K562 (cell line): Measurements from ENCODE around the gene EPS8L1. TPM values are rescaled to one million over a fixed set of nuclear protein-coding genes. Genes with fewer than 3 reads are reported as not detected.
A peak's percentile ranks its signal among the peaks of the same experiment; 100 is the strongest.

Experiments
- CBX5 ChIP-seq: IDR thresholded peaks from 2 replicates; pipeline ENCODE4 v1.6.1; 2014; ENCODE audit warnings: low read depth, borderline replicate concordance
- CREBBP ChIP-seq: IDR thresholded peaks from one replicate; pipeline ENCODE4 v1.6.1; 2012; ENCODE audit warnings: low read depth, mild to moderate bottlenecking, control low read depth, inconsistent platforms, low read length
- FOXJ2 ChIP-seq: fragments of 200-800 bp; sonication (Bioruptor generic); IDR thresholded peaks from 2 replicates; pipeline ENCODE4 v1.6.1; 2016; ENCODE audit warnings: missing genetic modification characterization, missing compliant biosample characterization
- KLF10 ChIP-seq: fragments of 250-450 bp; sonication (Bioruptor Pico); IDR thresholded peaks from 2 replicates; pipeline ENCODE4 v1.6.1; 2021; ENCODE audit warnings: matching md5 sums
- SAFB ChIP-seq: fragments of 200-400 bp; formaldehyde crosslinking; IDR thresholded peaks from 2 replicates; pipeline ENCODE4 v1.6.1; 2017; ENCODE audit warnings: low read depth, low read length, borderline replicate concordance
- SIN3A ChIP-seq, 2 experiments: fragments of 150-350 bp in 1 of 2; IDR thresholded peaks; 2 replicates each; pipeline ENCODE4 v1.6.1; 2011 to 2016; ENCODE audit warnings: borderline replicate concordance in 2 of 2, low read depth in 2 of 2, low read length in 2 of 2, mild to moderate bottlenecking in 2 of 2, moderate library complexity in 2 of 2; ENCODE audit not compliant: control insufficient read depth in 1 of 2
- SIRT6 ChIP-seq: IDR thresholded peaks from one replicate; pipeline ENCODE4 v1.6.1; 2012; ENCODE audit warnings: low read depth, mild to moderate bottlenecking, control low read depth, inconsistent platforms, low read length, moderate library complexity
- SUPT5H ChIP-seq: fragments of 450-650 bp; IDR thresholded peaks from 2 replicates; pipeline ENCODE4 v1.6.1; 2016
- ZNF444 ChIP-seq: fragments of 250-450 bp; sonication (Bioruptor Pico); IDR thresholded peaks from 2 replicates; pipeline ENCODE4 v1.4.0; 2020; ENCODE audit warnings: mild to moderate bottlenecking, moderate library complexity
- polyA plus RNA-seq, 8 experiments: library from polyadenylated mRNA; depleted of rRNA in 4 of 8; stranded (reverse) in 5 of 8; unstranded in 3 of 8; fragments of >200 nt; fragmentation: Nextera tagmentation in 2 of 8; fragmentation: Illumina TruSeq in 1 of 8; extraction: Ambion mirVana in 2 of 8; extraction: Trizol in 1 of 8; gene quantifications; 2 replicates each; pipeline versions ENCODE4 v1.2.1 to v1.2.3, GENCODE V29; 2011 to 2014; ENCODE audit warnings: inconsistent platforms in 1 of 8, missing spikeins in 1 of 8
- total RNA-seq, 7 experiments: library from RNA; depleted of rRNA in 6 of 7; stranded (reverse); fragments of >200 nt in 6 of 7; fragmentation: Illumina TruSeq in 2 of 7; extraction: Trizol in 2 of 7; gene quantifications; 2 replicates each; pipeline versions ENCODE4 v1.2.1 to v1.2.3, GENCODE V29; 2011 to 2021; ENCODE audit warnings: low replicate concordance in 1 of 7
- TF ChIP-seq, protein P1 (sequence below): fragments of 250-450 bp; sonication (Bioruptor Pico); IDR thresholded peaks from 2 replicates; pipeline ENCODE4 v1.5.0; 2021; ENCODE audit warnings: mild to moderate bottlenecking, moderate library complexity

EPS8L1 gene
- total and polyA plus RNA-seq, 9 of the 15 experiments (the other 6 are each of a cell fraction or from before 2014, with no cell fraction given) = 0.35 to 22.1 (median 11.9) TPM

DNA sequence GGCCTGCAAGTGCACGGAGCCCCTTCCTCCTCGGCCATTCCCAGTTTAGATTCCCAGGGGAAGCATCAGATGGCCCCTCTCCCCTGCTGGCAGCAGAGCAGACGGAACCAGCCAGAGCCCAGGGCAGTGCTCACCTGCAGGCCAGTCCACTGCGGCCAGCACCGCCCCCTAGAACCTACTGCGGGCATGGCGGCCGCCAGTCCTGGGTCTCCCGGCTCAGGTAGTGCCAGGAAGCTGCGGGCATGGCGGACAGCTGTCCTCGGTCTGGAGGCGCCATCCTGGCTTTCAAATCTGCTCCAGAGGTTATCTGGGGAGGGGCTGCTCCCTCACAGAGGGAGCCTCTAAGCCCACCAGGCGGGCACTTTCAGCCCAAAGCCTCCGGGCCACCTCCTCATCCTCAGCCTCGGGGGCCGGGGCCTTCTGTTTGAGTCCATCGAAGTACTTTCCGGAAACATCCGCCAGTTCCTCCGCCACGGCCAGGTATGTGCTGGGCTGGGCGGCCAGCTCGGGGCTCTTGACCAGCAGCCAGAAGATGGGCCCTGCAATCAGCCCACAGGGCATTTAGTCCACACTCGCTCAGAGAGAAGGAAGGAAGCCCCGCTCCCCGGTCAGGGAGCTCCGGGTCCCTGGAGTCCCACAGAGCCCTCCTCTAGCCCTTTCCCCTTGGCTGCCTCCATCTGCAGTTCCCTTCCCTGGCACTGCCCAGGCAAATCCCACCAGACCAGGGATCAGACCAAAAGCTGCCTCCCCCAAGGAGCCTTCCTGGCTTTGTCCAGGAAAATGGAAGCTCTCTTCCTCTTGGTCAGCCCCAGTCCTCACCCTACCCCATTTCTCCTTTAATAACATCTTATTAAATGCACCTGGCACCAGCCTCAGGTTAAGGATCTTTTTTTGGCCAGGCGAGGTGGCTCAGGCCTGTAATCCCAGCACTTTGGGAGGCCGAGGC is 30.6 kb upstream of the EPS8L1 start (continued):
- no peak for TF ChIP-seq CBX5
- no peak for TF ChIP-seq FOXJ2 (tag)
- no peak for TF ChIP-seq SIN3A (IDR thresholded peaks at IDR 0.05; ENCODE audit: borderline replicate concordance in 2 of 2, control insufficient read depth in 1 of 2, low read depth in 2 of 2, low read length in 2 of 2)
- TF ChIP-seq SAFB = no peak
- peak; percentile 41 for TF ChIP-seq SUPT5H
- TF ChIP-seq KLF10 (CRISPR knock-in tag) = no peak
- TF ChIP-seq SIRT6 = peak; percentile 31
- TF ChIP-seq ZNF444 (CRISPR knock-in tag) = no peak
- no peak for TF ChIP-seq CREBBP
- TF ChIP-seq, protein P1, sequence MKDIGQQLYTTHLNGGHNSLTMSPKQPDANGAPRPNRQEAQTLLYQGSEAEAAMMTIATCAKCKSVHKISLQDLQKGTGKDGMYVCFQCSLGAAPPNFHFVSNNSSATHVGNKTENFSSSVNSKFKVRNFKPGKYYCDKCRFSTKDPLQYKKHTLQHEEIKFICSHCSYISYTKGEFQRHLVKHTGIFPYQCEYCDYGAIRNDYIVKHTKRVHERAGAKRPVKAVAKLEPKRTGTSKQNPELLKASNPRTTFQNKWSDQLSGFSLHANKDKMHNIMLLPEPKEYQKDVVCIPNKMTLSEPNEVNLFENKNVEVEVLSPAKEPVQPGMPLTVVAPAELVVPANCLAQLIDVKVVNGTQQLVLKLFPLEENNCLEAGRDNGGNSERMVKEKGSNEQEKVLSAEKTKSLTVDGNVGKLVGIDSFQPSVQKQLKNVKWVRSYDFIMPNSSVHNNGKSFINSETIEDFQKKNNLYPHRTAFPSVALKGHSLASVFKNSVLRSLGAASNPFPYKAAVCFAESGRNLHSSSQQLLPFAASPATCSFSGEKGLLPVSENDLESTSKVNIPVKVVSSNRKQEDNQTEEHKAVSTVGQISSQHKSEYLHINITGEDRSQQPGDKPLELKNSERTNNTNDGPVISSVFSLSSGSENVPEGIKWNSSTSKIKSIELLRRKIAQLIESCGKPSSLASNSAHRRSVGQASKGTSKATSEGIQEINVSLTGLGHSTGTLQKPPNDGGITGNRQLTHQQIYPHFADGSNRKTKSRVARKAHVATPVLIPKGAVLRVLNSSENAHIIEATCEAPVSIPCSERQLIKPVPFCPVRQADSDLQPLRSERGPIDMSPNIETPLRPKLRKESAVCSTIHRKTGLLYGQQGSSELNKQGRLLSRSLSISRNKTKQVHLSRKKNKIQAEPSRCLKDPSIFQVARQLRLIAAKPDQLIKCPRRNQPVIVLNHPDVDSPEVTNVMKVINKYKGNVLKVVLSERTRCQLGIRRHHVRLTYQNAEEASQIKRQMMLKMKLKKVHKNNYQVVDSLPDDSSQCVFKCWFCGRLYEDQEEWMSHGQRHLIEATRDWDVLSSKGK = no peak
